NCI-H2081 (cell line): ENCODE data around the gene SLC17A5.
"Not testable (repeated sequence)": the region's sequence is repeated elsewhere in the genome, so short reads cannot be mapped to it uniquely, and the experiment has no call there.

Experiments
- DNase-seq, 2 experiments: peaks; one replicate each; lab custom pipeline; 2025; lab: John Stamatoyannopoulos, UW

Gene SLC17A5

DNA sequence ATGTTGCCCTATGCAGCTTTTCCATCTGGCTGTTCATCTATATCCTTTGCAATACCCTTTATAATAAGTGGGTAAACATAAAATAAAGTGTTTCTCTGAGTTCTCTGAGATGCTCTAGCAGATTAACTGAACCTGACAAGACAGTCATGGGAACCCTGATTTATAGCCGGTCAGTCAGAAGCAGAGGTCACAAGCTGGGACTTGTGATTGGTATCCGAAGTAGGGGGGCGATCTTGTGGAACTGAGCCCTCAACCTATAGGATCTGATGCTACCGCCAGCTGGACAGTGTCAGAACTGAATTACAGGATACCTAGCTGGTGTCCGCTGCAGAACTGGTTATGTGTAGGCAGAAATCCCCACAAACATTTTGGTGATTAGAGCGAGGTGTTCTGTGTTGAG is 39.0 kb downstream of the SLC17A5 start:
- no peak for DNase-seq

DNA sequence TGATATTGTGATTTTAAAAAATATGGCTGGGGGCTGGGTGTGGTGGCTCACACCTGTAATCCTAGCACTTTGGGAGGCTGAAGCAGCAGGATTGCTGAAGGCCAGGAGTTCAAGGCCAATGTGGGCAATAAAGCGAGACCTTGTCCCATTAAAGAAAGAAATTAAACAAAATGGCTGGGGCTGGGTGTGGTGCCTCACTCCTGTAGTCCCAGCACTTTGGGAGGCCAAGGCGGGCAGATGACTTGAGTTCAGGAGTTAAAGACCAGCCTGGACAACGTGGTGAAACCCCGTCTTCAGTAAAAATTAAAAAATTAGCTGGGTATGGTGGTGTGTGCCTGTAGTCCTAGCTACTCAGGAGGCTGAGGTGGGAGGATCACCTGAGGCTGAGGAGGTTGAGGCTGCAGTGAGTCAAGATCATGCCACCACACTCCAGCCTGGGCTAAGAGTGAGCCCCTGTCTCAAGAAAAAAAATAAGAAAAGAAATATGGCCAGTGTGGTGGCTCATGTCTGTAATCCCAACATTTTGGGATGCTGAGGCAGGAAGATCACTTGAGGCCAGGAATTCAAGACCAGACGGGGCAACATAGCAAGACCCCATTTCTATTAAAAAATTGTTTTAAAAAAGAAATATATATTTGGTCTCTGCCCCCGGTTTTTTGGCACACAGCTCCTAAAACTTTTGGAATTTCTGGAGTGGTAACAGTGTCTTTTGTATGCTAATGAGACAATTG is 39.8 kb downstream of the SLC17A5 start:
- no peak for DNase-seq

DNA sequence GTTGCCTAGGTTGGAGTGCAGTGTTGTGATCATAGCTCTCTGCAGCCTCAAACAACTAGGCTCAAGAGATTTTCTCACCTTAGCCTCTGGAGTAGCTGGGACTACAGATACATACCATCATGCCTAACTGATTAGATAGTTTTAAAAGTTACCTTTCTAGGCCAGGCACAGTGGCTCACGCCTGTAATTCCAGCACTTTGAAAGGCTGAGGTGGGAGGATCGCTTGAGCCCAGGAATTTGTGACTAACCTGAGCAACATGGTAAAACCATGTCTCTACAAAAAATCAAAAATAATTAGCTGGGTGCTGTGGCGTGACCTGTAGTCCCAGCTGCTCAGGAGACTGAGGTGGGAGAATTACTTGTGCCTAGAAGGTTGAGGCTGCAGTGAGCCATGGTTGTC is 41.2 kb downstream of the SLC17A5 start:
- DNase-seq = no peak

DNA sequence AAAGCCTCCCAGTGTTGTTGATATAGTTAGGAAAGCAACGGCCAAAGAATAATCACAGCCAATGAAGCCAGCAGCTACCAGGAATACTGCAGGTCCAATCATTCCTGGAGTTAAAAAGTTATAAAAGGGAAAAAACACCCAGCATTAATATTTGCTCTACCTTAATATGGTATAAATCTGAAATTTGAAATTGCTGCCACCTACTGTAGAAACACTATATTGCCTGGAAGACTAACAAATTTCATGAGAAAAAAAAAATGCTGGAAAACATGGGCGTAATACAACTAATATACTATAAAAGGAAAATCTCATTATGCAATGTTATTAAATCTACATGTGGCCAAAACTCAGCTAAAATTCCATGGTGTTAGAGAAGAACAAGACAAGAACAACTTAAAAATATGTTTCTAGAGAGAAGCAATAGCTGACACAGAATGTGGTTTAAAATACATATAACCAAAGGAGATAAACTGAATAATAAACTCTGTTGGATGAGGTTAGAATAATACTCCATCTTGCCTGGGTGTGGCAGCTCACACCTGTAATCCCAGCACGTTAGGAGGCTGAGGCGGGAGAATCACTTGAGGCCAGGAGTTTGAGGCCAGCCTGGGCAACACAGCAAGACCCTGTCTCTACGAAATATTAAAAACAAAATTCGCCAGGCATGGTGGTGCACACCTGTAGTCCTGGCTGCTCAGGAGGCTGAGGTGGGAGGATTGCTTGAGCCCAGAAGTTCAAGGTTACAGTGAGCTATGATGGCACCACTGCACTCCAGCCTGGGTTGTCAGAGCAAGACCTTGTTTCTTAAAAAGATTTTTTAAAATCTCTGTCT is 43.1 kb downstream of the SLC17A5 start:
- peak; percentile 4 to 11 for DNase-seq

DNA sequence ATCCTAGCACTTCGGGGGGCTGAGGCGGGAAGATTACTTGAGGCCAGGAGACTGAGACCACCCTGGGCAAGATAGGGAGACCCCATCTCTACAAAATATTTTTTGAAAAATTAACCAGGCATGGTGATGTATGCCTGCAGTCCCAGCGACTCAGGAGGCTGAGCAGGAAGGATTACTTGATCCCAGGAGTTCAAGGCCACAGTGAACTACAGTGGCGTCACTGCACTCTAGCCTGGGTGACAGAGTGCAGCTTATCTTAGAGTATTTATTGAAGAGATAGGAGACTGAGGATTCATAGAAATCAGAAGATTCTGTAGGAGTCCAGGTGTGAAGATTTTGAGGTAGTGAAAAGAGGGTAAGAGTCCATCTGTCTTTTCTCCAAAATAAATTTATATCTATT is 45.0 kb downstream of the SLC17A5 start:
- no peak for DNase-seq

DNA sequence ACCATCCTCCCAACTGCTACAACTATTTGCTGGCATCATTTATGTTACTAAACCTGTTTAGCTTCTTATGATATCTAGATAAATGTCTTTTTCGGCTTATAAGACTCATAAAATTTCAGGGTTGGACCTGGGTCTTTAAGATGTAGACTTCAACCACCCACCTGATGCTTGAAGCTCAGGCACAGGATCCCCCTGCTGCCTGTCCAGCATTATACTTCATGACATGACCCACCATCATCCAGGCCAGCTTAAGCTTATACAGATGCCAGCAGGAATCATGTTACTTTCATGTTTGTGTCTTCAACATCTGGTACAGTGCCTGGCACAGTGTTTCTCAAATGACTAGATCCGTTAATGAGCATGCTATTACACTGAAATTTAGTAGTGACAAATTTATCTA is 47.4 kb downstream of the SLC17A5 start:
- no peak for DNase-seq

DNA sequence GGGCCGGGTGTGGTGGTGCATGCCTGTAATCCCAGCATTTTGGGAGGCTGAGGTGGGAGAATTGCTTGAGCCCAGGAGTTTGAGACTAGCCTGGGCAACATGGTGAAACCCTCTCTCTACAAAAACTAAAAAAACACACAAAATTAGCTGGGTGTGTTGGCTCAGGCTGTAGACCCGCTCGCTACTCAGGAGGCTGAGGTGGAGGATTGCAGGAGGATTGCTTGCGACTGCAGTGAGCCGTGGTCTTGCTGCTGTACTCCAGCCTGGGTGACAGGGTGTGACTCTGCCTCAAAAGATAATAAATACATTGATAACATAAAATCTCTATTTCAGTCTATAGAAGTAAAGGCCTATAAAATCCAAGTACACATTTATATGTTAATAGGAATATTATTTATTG is 49.3 kb downstream of the SLC17A5 start:
- no peak for DNase-seq

DNA sequence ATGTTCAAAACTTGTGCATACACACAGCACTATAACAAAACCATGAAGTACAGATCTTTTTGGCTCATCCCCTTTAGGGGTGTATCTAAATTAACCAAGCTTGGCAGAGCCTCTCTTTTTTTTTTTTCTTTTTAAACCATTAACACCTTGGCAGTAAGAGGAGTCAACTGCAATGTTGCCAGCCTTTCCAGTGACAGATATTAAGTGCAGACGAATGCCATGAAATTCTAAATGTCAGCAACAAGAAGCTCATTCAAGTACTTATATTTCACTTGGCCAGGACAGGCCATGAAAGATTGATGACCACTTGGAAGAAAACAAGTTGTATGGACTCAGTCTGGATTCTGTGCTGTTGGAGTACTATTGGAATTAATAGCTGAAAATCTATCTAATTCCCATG is 49.8 kb downstream of the SLC17A5 start:
- DNase-seq = no peak

DNA sequence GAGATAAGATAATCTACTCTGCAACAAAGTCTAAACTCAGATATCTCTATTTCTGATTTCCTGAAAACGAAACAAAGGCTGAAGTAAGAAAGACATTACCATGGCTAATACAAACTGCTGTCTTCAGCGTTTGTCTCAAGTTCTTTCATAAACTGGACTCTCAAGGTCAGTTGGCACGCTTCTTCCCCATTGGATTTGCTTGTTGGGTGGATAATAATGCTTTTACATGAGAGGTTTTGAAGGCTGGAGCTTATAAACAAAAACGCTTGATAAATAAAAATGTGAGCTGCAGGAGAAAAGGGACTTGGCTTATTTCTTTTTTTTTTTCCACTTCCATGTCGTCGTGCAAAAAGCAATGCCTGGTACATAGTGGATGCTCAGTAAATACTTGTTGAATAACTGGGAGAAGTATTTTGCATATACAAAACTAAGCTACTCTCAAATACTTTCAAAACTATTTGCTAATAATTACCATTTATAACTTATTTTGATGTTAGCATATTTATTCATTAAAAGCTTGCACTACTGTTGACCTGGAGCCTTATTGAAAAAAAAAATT is 67.3 kb downstream of the SLC17A5 start:
- DNase-seq = no peak

DNA sequence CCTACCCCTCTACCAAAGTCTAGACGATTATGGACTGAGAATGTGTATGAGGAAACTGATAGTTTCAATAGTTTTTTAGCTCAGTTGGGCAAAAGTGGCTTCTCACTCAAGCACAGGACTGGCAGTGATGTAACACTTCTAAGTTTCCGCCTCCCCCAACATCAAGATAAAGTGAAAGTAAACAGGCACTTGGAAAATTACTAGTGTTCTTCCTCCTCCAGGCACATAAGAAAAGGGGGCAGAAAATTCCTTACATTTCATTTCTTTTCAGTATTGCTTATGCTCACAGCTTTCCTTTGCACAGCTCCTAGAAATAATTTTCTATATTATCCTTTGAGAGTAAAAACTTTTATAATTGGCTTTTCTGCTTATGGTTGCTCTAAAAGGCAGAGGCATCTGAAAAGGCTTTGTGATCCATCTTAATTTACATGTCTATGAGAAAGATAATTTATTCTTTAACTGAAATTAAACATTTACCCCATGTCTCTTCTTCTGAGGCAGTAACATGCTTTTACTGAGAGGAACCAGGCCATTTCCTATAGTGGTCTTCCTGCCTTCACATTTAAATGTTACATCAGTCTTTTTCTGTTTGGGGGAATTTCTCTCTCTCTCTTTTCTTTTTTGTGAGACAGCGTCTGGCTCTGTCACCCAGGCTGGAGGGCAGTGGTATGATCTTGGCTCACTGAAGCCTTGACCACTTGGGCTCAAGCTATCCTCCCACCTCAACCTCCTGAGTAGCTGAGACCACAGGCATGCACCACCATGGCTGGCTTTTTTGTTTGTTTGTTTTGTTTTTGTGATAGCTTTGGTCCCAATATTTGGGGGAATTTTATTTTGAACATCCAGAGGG is 68.0 kb downstream of the SLC17A5 start:
- no peak for DNase-seq

DNA sequence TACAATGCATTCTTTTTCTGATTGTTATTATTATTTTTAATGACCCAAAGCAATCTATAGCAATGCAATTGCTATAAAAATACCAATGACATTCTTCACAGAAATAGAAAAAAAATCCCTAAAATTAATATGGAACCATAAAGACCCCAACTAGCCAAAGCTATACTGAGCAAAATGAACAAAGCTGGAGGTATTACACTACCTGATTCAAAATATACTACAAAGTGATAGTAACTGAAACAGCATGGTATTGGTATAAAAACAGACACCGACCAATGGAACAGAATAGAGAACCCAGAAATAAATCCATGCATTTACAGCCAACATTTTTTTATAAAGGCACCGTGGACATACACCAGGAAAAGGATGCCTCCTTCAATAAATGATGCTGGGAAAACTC is 72.5 kb downstream of the SLC17A5 start:
- DNase-seq = no peak

DNA sequence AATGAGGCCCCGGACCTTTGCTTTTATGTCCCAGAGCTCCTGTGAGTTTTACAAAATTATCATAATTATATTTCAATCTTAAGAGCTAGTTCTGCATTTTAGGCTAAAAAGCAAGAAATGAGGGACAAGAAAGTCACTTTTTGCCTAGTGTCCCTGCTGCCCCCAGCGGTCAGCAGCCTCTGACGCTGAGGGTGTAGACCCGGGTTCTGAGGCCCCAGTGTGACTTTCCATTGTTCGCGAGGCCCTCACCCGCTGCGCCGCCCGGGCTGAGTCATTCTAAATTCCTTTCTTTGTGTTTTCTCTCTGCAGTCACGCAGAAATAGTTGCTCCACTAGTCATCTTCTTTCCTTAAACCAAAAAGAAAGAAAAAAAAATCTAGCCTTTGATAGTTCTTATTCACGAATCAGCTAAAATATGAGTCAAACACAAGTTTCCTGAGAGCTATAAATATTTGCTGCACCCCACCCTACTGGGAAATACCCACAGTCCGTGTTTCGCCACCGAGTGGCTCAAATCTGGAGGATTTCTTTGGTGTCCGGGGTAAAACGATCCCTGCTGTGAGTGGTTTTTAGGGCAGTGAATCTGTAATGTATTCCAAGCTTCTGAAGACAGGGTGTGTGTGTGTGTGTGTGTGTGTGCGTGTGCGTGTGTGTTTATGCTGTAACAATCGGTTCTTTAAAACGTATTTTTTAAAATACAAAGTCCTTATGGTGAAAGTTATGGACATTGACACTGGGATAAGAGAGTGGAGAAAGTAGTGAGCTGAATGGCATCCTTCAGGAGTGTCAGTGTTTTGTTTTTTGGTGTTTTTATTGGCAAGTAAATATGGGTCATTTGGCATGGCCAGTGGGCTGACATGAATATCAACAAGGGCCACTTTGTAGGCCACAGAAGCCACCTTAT is 73.3 kb downstream of the SLC17A5 start:
- no peak for DNase-seq

DNA sequence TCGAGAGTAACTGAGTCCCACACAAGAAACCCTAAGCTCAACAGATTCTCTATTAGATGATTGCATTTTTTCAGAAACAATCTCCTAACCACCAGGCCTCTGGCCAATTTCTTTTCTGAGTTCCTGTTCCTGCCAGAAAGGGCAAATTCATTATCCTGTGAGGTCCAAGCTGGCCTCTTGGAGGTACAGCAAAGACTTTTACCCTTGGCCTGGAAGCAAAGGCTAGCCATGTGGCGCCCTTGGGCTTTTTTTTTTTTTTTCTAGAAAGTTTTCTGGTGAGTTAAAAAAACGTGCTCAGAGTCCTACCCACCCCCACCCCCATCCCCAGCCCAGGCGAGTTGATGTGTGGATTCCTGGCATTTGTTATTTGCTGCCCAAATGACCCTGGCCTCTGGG is 73.9 kb downstream of the SLC17A5 start:
- no peak for DNase-seq

DNA sequence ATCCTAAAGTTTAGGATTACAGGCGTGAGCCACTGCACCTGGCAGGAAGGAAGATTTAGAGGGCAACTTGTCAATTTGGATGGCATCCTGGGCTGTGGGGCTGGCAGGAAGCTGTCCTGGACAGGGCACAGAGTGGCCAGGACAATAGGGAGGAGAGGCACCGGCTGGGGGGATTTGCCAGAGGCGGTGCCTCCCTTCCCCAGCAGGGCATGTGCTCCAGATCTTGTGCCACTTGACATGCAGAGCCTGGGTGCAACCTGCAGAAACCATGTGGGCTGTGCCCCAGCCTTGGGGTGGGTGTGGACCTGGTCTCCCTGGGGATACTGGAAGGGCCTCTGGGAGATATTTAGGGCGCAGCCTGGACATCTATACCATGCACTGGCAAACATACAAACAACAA is 74.4 kb downstream of the SLC17A5 start:
- DNase-seq = no peak

DNA sequence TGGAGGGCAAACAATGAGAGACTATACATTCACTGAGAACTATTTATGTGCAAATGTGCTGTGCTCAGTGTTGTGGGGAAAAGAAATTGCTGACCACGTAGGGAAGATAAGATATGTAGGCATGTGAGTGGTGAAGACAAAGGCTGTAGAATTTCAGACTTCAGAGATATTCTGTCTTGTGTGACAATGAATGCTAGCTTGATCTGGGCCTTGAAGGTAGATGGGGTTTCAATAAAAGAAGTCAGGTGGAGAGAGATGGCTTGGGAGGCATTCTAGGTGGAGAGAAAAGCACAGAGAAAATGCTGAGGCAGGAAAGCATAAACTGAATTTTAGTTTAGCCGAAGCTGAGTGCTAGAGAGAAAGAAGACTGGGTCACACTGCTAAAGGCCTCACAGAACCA is 76.1 kb downstream of the SLC17A5 start:
- DNase-seq = no peak

DNA sequence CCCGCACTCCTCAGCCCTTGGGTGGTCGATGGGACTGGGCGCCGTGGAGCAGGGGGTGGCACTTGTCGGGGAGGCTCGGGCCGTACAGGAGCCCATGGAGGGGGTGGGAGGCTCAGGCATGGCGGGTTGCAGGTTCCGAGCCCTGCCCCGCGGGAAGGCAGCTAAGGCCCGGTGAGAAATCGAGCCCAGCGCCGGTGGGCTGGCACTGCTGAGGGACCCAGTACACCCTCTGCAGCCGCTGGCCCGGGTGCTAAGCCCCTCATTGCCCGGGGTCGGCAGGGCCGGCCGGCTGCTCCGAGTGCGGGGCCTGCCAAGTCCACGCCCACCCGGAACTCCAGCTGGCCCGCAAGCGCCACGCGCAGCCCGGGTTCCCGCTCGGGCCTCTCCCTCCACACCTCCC is 81.3 kb downstream of the SLC17A5 start:
- not testable (repeated sequence) for DNase-seq

DNA sequence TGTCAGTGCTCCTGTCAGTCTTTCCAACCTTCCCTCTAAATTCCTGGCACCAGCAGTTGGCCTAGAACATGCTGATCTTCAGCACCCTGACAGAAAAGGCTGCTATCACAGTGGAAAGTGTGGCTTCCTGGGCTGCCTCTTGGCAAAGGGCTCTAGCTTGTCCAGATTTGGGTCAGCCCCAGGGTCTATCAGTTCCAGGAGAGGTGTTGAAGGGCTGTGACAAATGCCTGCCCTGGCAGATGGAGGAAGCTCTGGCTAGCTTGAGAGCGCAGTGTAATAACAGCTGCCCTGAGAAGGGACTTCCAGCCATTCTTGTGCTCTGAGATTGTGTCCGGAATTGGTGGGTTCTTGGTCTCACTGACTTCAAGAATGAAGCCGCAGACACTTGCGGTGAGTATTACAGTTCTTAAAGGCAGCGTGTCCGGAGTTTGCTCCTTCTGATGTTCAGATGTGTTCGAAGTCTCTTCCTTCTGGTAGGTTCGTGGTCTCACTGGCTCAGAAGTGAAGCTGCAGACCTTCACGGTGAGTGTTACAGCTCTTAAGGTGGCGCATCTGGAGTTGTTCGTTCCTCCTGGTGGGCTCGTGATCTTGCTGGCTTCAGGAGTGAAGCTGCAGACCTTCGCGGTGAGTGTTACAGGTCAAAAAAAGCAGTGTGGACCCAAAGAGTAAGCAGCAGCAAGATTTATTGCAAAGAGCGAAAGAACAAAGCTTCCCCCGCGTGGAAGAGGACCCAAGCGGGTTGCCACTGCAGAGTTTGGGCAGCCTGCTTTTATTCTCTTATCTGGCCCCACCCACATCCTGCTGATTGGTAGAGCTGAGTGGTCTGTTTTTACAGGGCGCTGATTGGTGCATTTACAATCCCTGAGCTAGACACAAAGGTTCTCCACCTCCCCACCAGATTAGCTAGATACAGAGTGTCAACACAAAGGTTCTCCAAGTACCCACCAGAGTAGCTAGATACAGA is 82.3 kb downstream of the SLC17A5 start:
- not testable (repeated sequence) for DNase-seq

DNA sequence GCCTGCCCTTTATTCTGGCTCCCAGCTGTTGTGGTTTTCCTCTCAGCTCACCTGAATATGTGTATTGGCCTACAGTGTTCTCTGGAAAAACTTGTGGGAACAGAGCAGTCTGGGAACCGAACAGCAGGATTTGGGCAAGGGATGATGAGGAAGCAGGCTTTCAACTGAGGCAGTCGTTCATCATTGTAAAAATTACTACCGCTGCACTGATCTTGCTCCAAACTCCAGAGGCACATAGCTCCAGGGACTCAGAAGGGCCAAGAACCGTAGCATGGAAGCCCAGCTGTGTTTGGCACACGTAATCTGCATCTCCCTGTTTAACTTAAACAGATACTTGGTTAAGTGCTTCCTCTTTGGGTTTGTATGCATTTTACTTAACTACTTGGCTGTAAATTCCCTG is 84.7 kb downstream of the SLC17A5 start:
- DNase-seq = no peak

DNA sequence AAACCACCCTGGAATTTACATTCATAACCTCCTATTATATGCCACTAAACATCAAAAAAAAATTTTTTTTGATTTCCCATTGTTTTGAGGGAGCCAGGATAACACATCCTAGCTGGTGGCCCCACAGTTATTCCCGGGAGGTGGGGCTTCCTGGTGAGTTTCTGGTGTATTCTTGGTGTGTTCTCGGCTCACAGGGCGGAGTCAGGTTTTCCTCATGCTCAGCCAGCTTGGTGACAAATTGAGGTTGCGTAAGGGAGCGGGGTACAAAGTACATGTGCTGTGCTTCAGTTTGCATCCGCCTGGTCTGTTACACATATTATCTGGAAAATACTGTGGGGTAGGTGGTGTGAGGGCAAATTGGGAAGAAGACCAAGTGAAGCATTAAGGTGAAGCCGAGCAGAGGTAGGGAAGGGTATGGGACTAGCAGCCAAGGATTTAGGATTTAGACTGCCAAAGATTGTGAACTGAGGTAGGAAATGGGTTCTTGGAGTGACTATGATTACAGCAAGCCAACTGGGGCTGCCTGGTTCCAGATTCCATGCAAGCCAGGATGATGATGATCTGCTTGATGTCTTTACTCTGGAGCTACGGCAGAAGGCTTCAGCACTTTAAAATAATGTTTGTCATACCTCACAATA is 86.7 kb downstream of the SLC17A5 start:
- no peak for DNase-seq

DNA sequence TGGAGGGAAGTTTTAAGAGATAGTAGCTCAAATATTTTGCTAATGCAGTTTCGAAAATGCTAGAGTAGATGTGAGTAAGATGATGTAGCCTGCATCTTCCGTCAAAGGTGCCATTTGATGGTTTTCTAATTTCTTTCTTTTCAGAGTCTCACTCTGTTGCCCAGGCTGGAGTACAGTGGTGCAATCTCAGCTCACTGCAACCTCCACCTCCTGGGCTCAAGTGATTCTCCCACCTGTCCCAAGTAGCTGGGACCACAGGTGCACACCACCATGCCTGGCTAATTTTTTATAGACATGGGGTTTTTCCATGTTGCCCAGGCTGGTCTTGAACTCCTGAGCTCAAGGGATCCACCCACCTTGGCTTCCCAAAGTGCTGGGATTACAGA is 87.3 kb downstream of the SLC17A5 start:
- DNase-seq = not testable (repeated sequence)
